H1 (cell line): ENCODE results near the gene COTL1. TPM values are rescaled to one million over a fixed set of nuclear protein-coding genes. Genes with fewer than 3 reads are reported as not detected.
A peak's percentile ranks its signal among the peaks of the same experiment; 100 is the strongest.

ENCODE experiments used
- CTCF ChIA-PET: fragments of 300-600 bp; sonication (Branson Sonifier 250); formaldehyde crosslinking; loops from one replicate; lab custom pipeline; 2021; ENCODE audit not compliant: partially characterized antibody; lab: Charles Lee
- POLR2A ChIA-PET: fragments of 300-600 bp; sonication (Branson Sonifier 250); formaldehyde crosslinking; loops from one replicate; lab custom pipeline; 2021; ENCODE audit warnings: inconsistent platforms; ENCODE audit not compliant: partially characterized antibody; lab: Charles Lee
- DNase-seq, 2 experiments: peaks; one replicate each; pipeline versions ENCODE4 v3.0.0 to v3.0.0-alpha.2; 2010 to 2022; ENCODE audit warnings: low spot score in 2 of 2, low read depth in 1 of 2, mixed read lengths in 1 of 2
- FAIRE-seq: peaks from 2 replicates; lab custom pipeline; 2011; peaks lifted over from hg19 to GRCh38; lab: Jason Lieb, UNC
- H2AFZ ChIP-seq: 2 replicates; pipeline ENCODE4 v1.8.1; 2012; ENCODE audit warnings: low read length, inconsistent platforms
- H2AK5ac ChIP-seq: 2 replicates; pipeline ENCODE4 v1.6.1; 2013; ENCODE audit warnings: low read depth, low read length
- H2BK120ac ChIP-seq: replicated peaks from 2 replicates; pipeline ENCODE3; 2013; ENCODE audit warnings: low read depth, low read length, inconsistent platforms
- H2BK12ac ChIP-seq: 2 replicates; pipeline ENCODE4 v1.6.1; 2013; ENCODE audit warnings: low read depth, low read length
- H2BK15ac ChIP-seq: 2 replicates; pipeline ENCODE4 v1.6.1; 2013; ENCODE audit warnings: low read length
- H2BK20ac ChIP-seq: 2 replicates; pipeline ENCODE4 v1.6.1; 2013; ENCODE audit warnings: low read length
- H2BK5ac ChIP-seq: 2 replicates; pipeline ENCODE4 v1.6.1; 2013; ENCODE audit warnings: low read depth, low read length
- H3K14ac ChIP-seq: 2 replicates; pipeline ENCODE4 v1.6.1; 2013; ENCODE audit warnings: inconsistent platforms; ENCODE audit not compliant: insufficient read length
- H3K18ac ChIP-seq: 2 replicates; pipeline ENCODE4 v1.6.1; 2013; ENCODE audit warnings: low read length; ENCODE audit errors: extremely low read depth
- H3K23ac ChIP-seq: 2 replicates; pipeline ENCODE4 v1.6.1; 2013; ENCODE audit warnings: inconsistent platforms; ENCODE audit not compliant: insufficient read length
- H3K23me2 ChIP-seq: 2 replicates; pipeline ENCODE4 v1.6.1; 2013; ENCODE audit warnings: low read depth, low read length
- H3K27ac ChIP-seq: 2 replicates; pipeline ENCODE4 v1.6.1; 2011; ENCODE audit warnings: low read depth, low read length, inconsistent platforms
- H3K27me3 ChIP-seq, 4 experiments: replicated peaks in 1 of 4; 1 replicate in 1 of 4; 2 replicates in 3 of 4; pipeline versions ENCODE4 v1.6.1 to v1.8.1; 2011 to 2013; ENCODE audit warnings: low read length in 3 of 4, mild to moderate bottlenecking in 3 of 4, inconsistent platforms in 2 of 4, mixed read lengths in 2 of 4, moderate library complexity in 1 of 4; ENCODE audit not compliant: control insufficient read depth in 3 of 4, insufficient read depth in 3 of 4; ENCODE audit errors: extremely low read depth in 1 of 4
- H3K36me3 ChIP-seq, 4 experiments: 2 replicates each; pipeline versions ENCODE4 v1.6.1 to v1.8.1; 2011 to 2013; ENCODE audit warnings: mild to moderate bottlenecking in 4 of 4, low read length in 3 of 4, moderate library complexity in 2 of 4, control low read depth in 1 of 4, inconsistent platforms in 1 of 4; ENCODE audit not compliant: insufficient read depth in 4 of 4, control insufficient read depth in 2 of 4
- H3K4ac ChIP-seq: replicated peaks from 2 replicates; pipeline ENCODE3; 2013; ENCODE audit warnings: low read length, low read depth, mixed read lengths, inconsistent platforms; ENCODE audit not compliant: insufficient read length
- H3K4me1 ChIP-seq, 4 experiments: replicated peaks in 1 of 4; 1 replicate in 1 of 4; 2 replicates in 3 of 4; pipeline versions ENCODE4 v1.6.1 to v1.8.1; 2011 to 2013; ENCODE audit warnings: low read length in 3 of 4, inconsistent platforms in 2 of 4, mixed read lengths in 1 of 4; ENCODE audit not compliant: insufficient read depth in 4 of 4, control insufficient read depth in 3 of 4
- H3K4me2 ChIP-seq, 2 experiments: 2 replicates each; pipeline versions ENCODE4 v1.6.1 to v1.8.1; 2011 to 2013; ENCODE audit warnings: low read depth in 2 of 2, low read length in 2 of 2, control low read depth in 1 of 2, inconsistent platforms in 1 of 2, mild to moderate bottlenecking in 1 of 2; ENCODE audit not compliant: insufficient read depth in 1 of 2
- H3K4me3 ChIP-seq, 4 experiments: fragments of 200-600, 300-600 bp in 1 of 4; sonication (generic), shearing (Covaris generic), sonication (Bioruptor Twin) in 1 of 4; 2 replicates each; pipeline versions ENCODE4 v1.5.1 to v1.8.1; 2011 to 2016; ENCODE audit warnings: low read length in 4 of 4, low read depth in 3 of 4, control low read depth in 2 of 4, inconsistent platforms in 2 of 4, mild to moderate bottlenecking in 2 of 4, mixed read lengths in 1 of 4, moderate library complexity in 1 of 4; ENCODE audit not compliant: insufficient read depth in 2 of 4; ENCODE audit errors: extremely low read depth in 1 of 4
- H3K56ac ChIP-seq: replicated peaks from 2 replicates; pipeline ENCODE3; 2013; ENCODE audit warnings: low read depth, mild to moderate bottlenecking, mixed read lengths, low read length, inconsistent platforms; ENCODE audit not compliant: insufficient read length
- H3K79me1 ChIP-seq: 2 replicates; pipeline ENCODE4 v1.6.1; 2013; ENCODE audit warnings: low read depth, low read length, control low read depth
- H3K79me2 ChIP-seq, 2 experiments: 2 replicates each; pipeline versions ENCODE4 v1.6.1 to v1.8.1; 2012 to 2013; ENCODE audit warnings: low read length in 2 of 2, mild to moderate bottlenecking in 2 of 2, inconsistent platforms in 1 of 2; ENCODE audit not compliant: insufficient read depth in 2 of 2, control insufficient read depth in 1 of 2
- H3K9ac ChIP-seq, 4 experiments: replicated peaks in 1 of 4; 1 replicate in 1 of 4; 2 replicates in 3 of 4; pipeline versions ENCODE4 v1.6.1 to v1.8.1; 2011 to 2013; ENCODE audit warnings: low read depth in 3 of 4, low read length in 3 of 4, control low read depth in 2 of 4, mild to moderate bottlenecking in 2 of 4, moderate library complexity in 2 of 4, inconsistent platforms in 1 of 4; ENCODE audit errors: extremely low read depth in 1 of 4
- H3K9me3 ChIP-seq, 2 experiments: 2 replicates each; pipeline versions ENCODE4 v1.6.1 to v1.8.1; 2012 to 2013; ENCODE audit warnings: mild to moderate bottlenecking in 2 of 2, moderate library complexity in 2 of 2, control low read depth in 1 of 2, inconsistent platforms in 1 of 2, low read depth in 1 of 2, low read length in 1 of 2, mixed read lengths in 1 of 2; ENCODE audit not compliant: insufficient read depth in 2 of 2
- H4K20me1 ChIP-seq, 2 experiments: replicated peaks in 1 of 2; 2 replicates each; pipeline versions ENCODE3 to v1.8.1; 2011 to 2013; ENCODE audit warnings: inconsistent platforms in 2 of 2, low read length in 2 of 2, mild to moderate bottlenecking in 1 of 2; ENCODE audit not compliant: insufficient read depth in 2 of 2, control insufficient read depth in 1 of 2
- H4K5ac ChIP-seq: 2 replicates; pipeline ENCODE4 v1.6.1; 2013; ENCODE audit warnings: low read length, low read depth, mixed read lengths, inconsistent platforms; ENCODE audit not compliant: insufficient read length
- H4K8ac ChIP-seq: 2 replicates; pipeline ENCODE4 v1.8.0; 2013; ENCODE audit warnings: mild to moderate bottlenecking, moderate library complexity, low read length, inconsistent platforms; ENCODE audit not compliant: insufficient read depth; ENCODE audit errors: extremely low read depth
- H4K91ac ChIP-seq: replicated peaks from 2 replicates; pipeline ENCODE3; 2013; ENCODE audit warnings: low read length, mixed read lengths, inconsistent platforms; ENCODE audit not compliant: insufficient read length
- BCL11A ChIP-seq, 2 experiments: IDR thresholded peaks; one replicate each; pipeline ENCODE4 v1.6.1; 2011; ENCODE audit warnings: low read depth in 2 of 2, low read length in 2 of 2, mild to moderate bottlenecking in 2 of 2
- EZH2 ChIP-seq: fragments of 200-600 bp; sonication (generic); IDR thresholded peaks from 2 replicates; pipeline ENCODE4 v1.7.1; 2012; ENCODE audit warnings: low read depth, mild to moderate bottlenecking, moderate library complexity, low read length, inconsistent platforms; ENCODE audit not compliant: severe bottlenecking
- GABPA ChIP-seq: IDR thresholded peaks from 2 replicates; pipeline ENCODE4 v1.6.1; 2011; ENCODE audit warnings: mild to moderate bottlenecking, low read length, moderate library complexity, borderline replicate concordance; ENCODE audit not compliant: insufficient read depth
- SIRT6 ChIP-seq: IDR thresholded peaks from one replicate; pipeline ENCODE4 v1.7.1; 2012; ENCODE audit warnings: low read length, inconsistent platforms
- TCF12 ChIP-seq: IDR thresholded peaks from 2 replicates; pipeline ENCODE4 v1.6.1; 2011; ENCODE audit warnings: low read depth, mild to moderate bottlenecking, low read length
- WGBS, 2 experiments: shearing (Covaris generic) in 1 of 2; methylation state at CpG; one replicate each; pipeline versions ENCODE4 v1.1.6 to v1.1.7; 2013 to 2015; ENCODE audit warnings: low lambda C conversion rate in 2 of 2, mixed read lengths in 2 of 2, inconsistent platforms in 1 of 2, low coverage in 1 of 2, missing lambda C conversion rate in 1 of 2; ENCODE audit not compliant: insufficient replicate concordance in 2 of 2, insufficient coverage in 1 of 2, insufficient read length in 1 of 2; ENCODE audit errors: extremely low coverage in 1 of 2, missing lambda C conversion rate in 1 of 2; 5-methylcytosine and 5-hydroxymethylcytosine counted together
- polyA plus RNA-seq, 7 experiments: library from polyadenylated mRNA; depleted of rRNA in 3 of 7; stranded (reverse) in 5 of 7; unstranded in 2 of 7; fragments of >200 nt in 5 of 7; fragments of 200-250 nt in 2 of 7; gene quantifications; 1 replicate in 5 of 7; 2 replicates in 1 of 7; 4 replicates in 1 of 7; pipeline versions ENCODE4 v1.2.1 to v1.2.3, GENCODE V29; 2011 to 2013; ENCODE audit warnings: missing spikeins in 2 of 7, mixed read lengths in 2 of 7
- total RNA-seq: library from RNA; stranded (reverse); fragmentation: NEBNext Ultra II Directional; extraction: Animal tissue kit (Norgen Biotek cat#: 25700); gene quantifications from 2 replicates; pipeline ENCODE4 v1.2.1, GENCODE V29; 2021

COTL1 gene
- total and polyA plus RNA-seq, 2 of the 8 experiments (the other 6 are each of a cell fraction or from before 2014, with no cell fraction given) = 59.2 to 183 TPM

DNA sequence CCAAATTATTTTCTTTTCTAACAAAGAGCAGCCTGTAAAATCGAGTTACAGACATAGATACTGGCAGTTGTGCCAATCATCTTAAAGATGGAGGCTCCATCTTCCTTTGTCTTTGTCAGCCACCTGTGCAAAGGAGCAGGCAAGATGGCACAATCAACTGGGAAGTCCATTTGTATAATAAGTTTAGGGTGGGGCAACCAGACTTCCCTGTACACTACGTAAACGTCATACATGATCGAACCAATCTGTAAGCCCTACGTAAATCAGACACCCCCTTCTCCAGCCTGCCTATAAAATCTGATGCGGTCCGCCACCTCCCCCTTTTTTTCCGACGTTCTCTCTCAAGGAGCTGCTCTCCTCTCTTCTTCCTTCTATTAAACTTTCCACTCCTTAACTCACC, 82.0 kb downstream of the COTL1 start:
- Histone ChIP-seq H3K4me2 (0 out of 4 replicates have a peak overlapping the region, but pooled peaks of 1 of the 2 experiments have one; percentile 20), H3K23me2 (no peaks in the 10 kb centered on the region), H3K79me2 (no peaks in the 10 kb centered on the region), H2BK120ac (no peak overlapping the region), H3K9ac (no peak overlapping the region), H2BK20ac (peak overlapping the region; percentile 6; the same call in 1 of the 2 replicates), H3K36me3 (no peaks in the 10 kb centered on the region), H3K27me3 (no peaks in the 10 kb centered on the region; a peak in 1 of 7 replicates), H2AK5ac (no peak overlapping the region), H3K9me3 (no peaks in the 10 kb centered on the region), H3K56ac (no peak overlapping the region), H2BK15ac (no peak overlapping the region), H3K79me1 (no peaks in the 10 kb centered on the region), H3K4me1 (peaks cover 13 to 30% (median 18%) of the 10 kb centered on the region in 4 experiments), H3K4me3 (no peak overlapping the region), H4K5ac (no peak overlapping the region), H4K91ac (no peak overlapping the region), H3K27ac (no peak overlapping the region), H3K18ac (no peak overlapping the region), H3K23ac (no peak overlapping the region), H4K20me1 (no peaks in the 10 kb centered on the region), H2BK12ac (0 out of 2 replicates have a peak overlapping the region, but pooled peaks have one; percentile 22), H3K14ac (no peak overlapping the region), H2BK5ac (peak overlapping the region; percentile 26; the same call in 1 of the 2 replicates), H3K4ac (no peak overlapping the region), H2AFZ (no peak overlapping the region), H4K8ac (no peak overlapping the region)
- FAIRE-seq (no peak), DNase-seq (no peak)
- ChIA-PET POLR2A (interaction anchor here (1.1 to 1.4 kb wide), 3 partner anchors 11 to 19 kb away, joined by 3 to 5 read pairs (median 4); no protein-coding TSS in a partner anchor), CTCF (interaction anchor here (1.0 kb wide), 2 partner anchors 25 to 29 kb away, joined by 3 to 6 read pairs; no protein-coding TSS in a partner anchor)
- WGBS, 2 experiments = 91% methylated on average over 9 of the region's 9 CpGs; no CpG with 5 or more reads in 1 of the 2 experiments
- TF ChIP-seq GABPA (no peak), EZH2 (no peak), SIRT6 (no peak), BCL11A (IDR thresholded peaks at IDR 0.05; ENCODE audit: low read depth in 2 of 2, low read length in 2 of 2) (no peak), TCF12 (no peak)
